Skeletal muscle satellite cell (primary cell): ENCODE measurements around the gene CDK5.

Source experiments
- H3K27me3 ChIP-seq: 2 replicates; pipeline ENCODE4 v1.7.0; 2013; ENCODE audit warnings: low read length; ENCODE audit not compliant: control insufficient read depth, insufficient read depth
- H3K36me3 ChIP-seq: 2 replicates; pipeline ENCODE4 v1.7.0; 2013; ENCODE audit warnings: mild to moderate bottlenecking, control low read depth, low read length; ENCODE audit not compliant: insufficient read depth
- H3K4me1 ChIP-seq: 2 replicates; pipeline ENCODE4 v1.7.0; 2013; ENCODE audit warnings: low read length; ENCODE audit not compliant: control insufficient read depth, insufficient read depth
- H3K4me2 ChIP-seq: 2 replicates; pipeline ENCODE4 v1.7.0; 2013; ENCODE audit warnings: mild to moderate bottlenecking, low read length
- H3K4me3 ChIP-seq: 2 replicates; pipeline ENCODE4 v1.7.0; 2013; ENCODE audit warnings: low read length
- H3K9ac ChIP-seq: 2 replicates; pipeline ENCODE4 v1.7.0; 2013; ENCODE audit warnings: mild to moderate bottlenecking, low read depth, low read length, moderate library complexity
- H3K9me3 ChIP-seq: replicated peaks from 2 replicates; pipeline ENCODE4 v1.7.0; 2013; ENCODE audit warnings: mild to moderate bottlenecking, control low read depth, low read length

Gene CDK5

DNA sequence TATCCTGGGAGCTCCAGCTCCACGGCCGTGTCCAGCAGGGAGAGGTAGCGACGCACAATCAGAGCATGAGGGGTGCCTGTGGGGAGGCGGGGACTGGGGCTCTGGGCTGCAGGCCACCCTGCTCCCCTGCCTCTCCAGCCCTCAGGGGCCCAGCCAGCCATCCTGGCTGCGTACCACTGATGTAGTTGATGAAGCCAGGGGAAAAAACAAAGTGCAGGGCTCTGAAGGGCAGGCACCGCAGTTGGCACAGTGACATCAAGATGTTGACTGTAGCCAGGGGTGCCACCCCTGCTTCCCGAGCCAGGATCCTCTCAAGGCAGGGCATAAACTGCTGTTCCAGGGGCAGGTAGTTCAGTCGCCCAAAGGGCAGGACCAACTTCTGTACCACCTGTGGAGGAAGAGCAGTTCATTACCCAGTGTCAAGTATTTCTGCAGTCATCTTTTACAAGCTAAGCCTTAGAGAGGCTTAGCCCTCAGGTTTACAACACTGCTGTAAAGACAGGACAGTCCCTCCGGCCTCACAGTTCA, 20.1 kb upstream of the CDK5 start:
- no peaks in the 10 kb centered on the region for H3K9me3 ChIP-seq
- peaks cover 44% of the 10 kb centered on the region for H3K36me3 ChIP-seq

DNA sequence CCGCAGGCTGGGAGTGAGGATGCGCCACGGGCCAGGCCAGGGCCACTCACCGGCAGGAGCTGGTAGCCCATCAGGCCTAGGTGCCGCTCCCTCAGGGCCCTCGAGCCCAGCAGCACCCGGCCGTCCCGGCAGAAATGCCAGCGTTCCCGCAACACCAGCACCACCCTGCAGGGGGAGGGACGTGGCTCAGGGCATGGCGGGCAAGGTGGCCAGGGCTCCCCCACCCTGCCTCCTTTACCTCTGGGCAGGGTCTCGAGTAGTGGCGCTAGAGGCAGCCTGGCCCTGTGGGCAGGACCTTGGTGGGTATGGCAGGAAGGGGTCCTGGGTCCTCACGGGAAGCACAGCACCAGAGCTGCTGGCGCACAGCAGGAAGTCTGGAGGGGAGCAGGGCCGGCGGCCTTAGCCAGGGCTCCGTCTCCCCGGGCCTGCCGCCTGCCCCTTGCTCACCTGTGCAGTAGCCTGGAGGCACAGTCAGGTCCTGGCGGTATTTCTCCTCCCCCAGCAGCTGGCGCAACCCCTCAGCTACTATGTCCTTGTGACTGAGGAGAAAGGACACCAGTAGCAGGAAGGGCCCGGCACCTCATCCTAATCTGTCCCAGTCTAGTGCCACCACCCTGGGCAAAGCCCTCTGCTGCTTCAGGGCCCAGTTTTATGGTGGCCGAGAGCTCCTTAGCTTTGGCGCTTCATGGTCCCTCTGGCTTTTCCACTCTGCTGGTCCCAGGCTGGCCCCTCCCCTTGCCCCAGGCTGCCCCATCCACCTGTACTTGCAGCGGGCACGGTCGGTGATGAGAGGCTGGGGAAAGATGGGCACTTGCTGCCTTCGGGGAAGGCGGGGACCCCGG, 19.4 kb upstream of the CDK5 start:
- no peaks in the 10 kb centered on the region for H3K27me3 ChIP-seq
- H3K4me2 ChIP-seq = no peak overlapping the region
- peaks cover 25% of the 10 kb centered on the region for H3K4me1 ChIP-seq
- H3K9ac ChIP-seq = no peak overlapping the region
- H3K36me3 ChIP-seq = peaks cover 49% of the 10 kb centered on the region
- no peaks in the 10 kb centered on the region for H3K9me3 ChIP-seq
- H3K4me3 ChIP-seq = no peak overlapping the region

More for the DNA sequence above, 20.1 kb upstream of the CDK5 start:
- H3K4me3 ChIP-seq = no peak overlapping the region
- no peaks in the 10 kb centered on the region for H3K27me3 ChIP-seq
- no peak overlapping the region for H3K9ac ChIP-seq
- no peak overlapping the region for H3K4me2 ChIP-seq
- H3K4me1 ChIP-seq = peaks cover 32% of the 10 kb centered on the region

DNA sequence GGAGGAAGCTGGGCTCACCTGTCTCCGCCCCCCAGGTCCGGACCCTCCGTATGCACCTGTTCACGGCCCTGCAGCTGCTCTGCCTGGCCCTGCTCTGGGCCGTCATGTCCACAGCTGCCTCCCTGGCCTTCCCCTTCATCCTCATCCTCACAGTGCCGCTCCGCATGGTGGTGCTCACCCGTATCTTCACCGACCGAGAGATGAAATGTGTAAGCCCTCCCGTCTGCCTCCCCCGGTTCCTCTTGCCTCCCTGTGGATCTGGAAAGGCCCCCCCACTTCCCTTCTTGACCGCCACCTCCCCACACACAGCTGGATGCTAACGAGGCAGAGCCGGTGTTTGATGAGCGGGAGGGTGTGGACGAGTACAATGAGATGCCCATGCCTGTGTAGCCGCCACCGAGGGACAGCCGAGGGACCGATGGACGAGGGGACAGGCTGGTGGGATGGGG, 18.3 kb upstream of the CDK5 start:
- Histone ChIP-seq H3K4me2 (no peak overlapping the region), H3K9ac (no peak overlapping the region), H3K27me3 (no peaks in the 10 kb centered on the region), H3K36me3 (peaks cover 57% of the 10 kb centered on the region), H3K4me3 (no peak overlapping the region), H3K4me1 (peaks cover 14% of the 10 kb centered on the region), H3K9me3 (no peaks in the 10 kb centered on the region)

DNA sequence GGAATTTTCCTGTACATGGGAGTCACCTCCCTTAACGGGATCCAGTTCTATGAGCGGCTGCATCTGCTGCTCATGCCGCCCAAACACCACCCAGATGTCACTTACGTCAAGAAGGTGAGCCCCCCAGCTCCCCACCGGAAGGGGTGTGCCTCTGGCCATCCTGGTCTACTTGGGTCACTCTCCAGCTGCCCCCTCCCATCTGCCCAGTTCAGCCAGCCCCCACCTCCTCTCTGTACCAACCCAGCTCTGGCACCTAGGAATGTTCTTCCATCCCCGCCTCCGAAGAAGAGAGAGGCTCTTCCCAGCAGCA, 17.9 kb upstream of the CDK5 start:
- peaks cover 12% of the 10 kb centered on the region for H3K4me1 ChIP-seq

DNA sequence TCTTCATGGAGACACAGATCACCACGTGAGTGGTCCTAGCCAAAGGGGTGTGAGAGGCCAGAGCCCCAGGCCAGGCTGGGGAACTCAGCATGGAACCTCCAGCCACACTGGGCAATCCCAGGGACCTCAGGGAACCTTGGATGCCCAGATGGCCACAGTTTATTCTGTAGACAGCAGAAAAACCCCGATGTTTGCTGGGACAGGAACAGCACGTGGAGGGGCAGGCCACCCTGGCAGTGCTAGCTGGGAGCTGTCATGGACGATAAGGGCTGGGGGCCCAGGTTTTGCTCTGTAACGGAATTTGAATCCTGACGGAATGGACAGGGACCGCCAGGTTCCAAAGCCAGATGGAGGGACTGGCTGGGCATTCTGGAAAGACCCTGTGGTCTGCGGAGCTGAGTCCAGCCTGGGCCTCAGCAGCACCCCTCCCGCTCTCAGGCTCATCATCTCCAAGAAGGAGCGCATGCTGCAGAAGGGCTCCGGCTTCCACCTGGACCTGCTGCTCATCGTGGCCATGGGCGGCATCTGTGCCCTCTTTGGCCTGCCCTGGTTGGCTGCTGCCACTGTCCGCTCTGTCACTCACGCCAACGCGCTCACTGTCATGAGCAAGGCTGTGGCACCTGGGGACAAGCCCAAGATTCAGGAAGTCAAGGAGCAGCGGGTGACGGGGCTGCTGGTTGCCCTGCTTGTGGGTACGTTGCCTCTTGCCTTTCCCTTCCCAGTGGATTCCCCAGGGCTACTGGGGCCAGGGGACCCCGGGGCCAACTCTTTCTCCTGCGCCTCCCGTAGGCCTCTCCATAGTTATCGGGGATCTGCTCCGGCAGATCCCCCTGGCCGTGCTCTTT, 17.3 kb upstream of the CDK5 start:
- Histone ChIP-seq H3K36me3 (peaks cover 66% of the 10 kb centered on the region), H3K4me1 (peaks cover 12% of the 10 kb centered on the region), H3K9ac (no peak overlapping the region)

More for the DNA sequence above, 17.9 kb upstream of the CDK5 start:
- Histone ChIP-seq H3K36me3 (peaks cover 61% of the 10 kb centered on the region), H3K9ac (no peak overlapping the region), H3K27me3 (no peaks in the 10 kb centered on the region), H3K4me2 (no peak overlapping the region), H3K9me3 (no peaks in the 10 kb centered on the region), H3K4me3 (no peak overlapping the region)

DNA sequence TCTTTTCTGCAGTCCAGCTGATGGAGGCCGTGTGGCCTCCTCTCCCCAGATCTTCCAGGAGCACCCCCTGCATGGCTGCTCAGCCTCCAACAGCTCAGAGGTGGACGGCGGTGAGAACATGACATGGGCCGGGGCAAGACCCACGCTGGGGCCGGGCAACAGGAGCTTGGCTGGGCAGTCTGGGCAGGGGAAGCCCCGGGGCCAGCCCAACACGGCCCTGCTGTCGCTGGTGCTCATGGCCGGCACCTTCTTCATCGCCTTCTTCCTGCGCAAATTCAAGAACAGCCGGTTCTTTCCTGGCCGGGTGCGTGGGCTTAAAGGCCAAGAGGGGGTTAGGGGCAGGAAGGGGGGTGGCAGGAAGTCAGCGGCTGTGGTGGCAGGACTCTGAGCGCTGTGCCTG, 16.3 kb upstream of the CDK5 start:
- peaks cover 4% of the 10 kb centered on the region for H3K4me1 ChIP-seq
- no peak overlapping the region for H3K9ac ChIP-seq
- no peak overlapping the region for H3K4me2 ChIP-seq
- H3K4me3 ChIP-seq = no peak overlapping the region
- H3K27me3 ChIP-seq = no peaks in the 10 kb centered on the region
- no peaks in the 10 kb centered on the region for H3K9me3 ChIP-seq
- H3K36me3 ChIP-seq = peaks cover 75% of the 10 kb centered on the region

More for the DNA sequence above, 17.3 kb upstream of the CDK5 start:
- Histone ChIP-seq H3K27me3 (no peaks in the 10 kb centered on the region), H3K4me2 (no peak overlapping the region), H3K4me3 (no peak overlapping the region), H3K9me3 (no peaks in the 10 kb centered on the region)

DNA sequence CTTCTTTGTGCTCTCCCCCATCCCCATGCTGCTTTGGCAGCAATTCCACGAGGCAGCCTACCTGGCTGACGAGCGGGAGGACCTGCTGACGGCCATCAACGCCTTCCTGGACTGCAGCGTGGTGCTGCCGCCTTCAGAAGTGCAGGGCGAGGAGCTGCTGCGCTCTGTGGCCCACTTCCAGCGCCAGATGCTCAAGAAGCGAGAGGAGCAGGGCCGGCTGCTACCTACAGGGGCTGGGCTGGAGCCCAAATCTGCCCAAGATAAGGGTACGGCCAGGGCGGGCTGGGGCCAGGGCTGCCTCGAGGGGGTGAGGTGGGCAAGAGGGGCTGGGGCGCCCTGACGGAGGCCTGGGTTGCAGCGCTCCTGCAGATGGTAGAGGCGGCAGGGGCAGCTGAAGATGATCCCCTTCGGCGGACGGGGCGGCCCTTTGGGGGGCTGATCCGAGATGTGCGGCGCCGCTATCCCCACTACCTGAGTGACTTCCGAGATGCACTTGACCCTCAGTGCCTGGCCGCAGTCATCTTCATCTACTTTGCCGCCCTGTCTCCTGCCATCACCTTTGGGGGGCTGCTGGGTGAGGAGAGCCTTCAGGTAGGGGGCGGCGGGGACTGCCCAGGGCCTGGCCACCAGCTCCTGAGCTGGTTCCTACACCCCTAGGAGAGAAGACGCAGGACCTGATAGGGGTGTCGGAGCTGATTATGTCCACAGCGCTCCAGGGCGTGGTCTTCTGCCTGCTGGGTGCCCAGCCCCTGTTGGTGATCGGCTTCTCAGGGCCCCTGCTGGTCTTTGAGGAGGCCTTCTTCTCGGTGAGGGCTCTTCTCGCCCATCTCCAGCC, 13.6 kb upstream of the CDK5 start:
- Histone ChIP-seq H3K4me2 (no peak overlapping the region), H3K4me1 (peaks cover 11% of the 10 kb centered on the region), H3K9ac (no peak overlapping the region), H3K27me3 (no peaks in the 10 kb centered on the region), H3K36me3 (peaks cover 83% of the 10 kb centered on the region), H3K9me3 (no peaks in the 10 kb centered on the region), H3K4me3 (no peak overlapping the region)

DNA sequence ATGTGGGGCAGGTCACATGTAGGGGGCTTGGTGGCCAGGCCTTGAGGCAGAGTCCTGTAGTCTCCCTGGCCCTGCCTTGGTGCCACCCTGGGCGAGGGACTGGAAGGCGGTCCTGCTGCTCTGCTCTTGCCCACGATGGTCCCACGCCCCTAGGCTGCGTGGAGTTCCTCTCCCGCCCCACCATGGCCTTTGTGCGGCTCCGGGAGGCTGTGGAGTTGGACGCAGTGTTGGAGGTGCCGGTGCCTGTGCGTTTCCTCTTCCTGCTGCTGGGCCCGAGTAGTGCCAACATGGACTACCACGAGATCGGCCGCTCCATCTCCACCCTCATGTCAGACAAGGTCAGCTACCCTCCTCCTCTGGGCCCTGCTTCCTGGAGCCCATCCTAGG, 12.9 kb upstream of the CDK5 start:
- no peak overlapping the region for H3K9ac ChIP-seq
- H3K36me3 ChIP-seq = peaks cover 83% of the 10 kb centered on the region
- H3K4me2 ChIP-seq = no peak overlapping the region
- peaks cover 11% of the 10 kb centered on the region for H3K4me1 ChIP-seq
- H3K9me3 ChIP-seq = no peaks in the 10 kb centered on the region
- H3K27me3 ChIP-seq = no peaks in the 10 kb centered on the region
- no peak overlapping the region for H3K4me3 ChIP-seq

DNA sequence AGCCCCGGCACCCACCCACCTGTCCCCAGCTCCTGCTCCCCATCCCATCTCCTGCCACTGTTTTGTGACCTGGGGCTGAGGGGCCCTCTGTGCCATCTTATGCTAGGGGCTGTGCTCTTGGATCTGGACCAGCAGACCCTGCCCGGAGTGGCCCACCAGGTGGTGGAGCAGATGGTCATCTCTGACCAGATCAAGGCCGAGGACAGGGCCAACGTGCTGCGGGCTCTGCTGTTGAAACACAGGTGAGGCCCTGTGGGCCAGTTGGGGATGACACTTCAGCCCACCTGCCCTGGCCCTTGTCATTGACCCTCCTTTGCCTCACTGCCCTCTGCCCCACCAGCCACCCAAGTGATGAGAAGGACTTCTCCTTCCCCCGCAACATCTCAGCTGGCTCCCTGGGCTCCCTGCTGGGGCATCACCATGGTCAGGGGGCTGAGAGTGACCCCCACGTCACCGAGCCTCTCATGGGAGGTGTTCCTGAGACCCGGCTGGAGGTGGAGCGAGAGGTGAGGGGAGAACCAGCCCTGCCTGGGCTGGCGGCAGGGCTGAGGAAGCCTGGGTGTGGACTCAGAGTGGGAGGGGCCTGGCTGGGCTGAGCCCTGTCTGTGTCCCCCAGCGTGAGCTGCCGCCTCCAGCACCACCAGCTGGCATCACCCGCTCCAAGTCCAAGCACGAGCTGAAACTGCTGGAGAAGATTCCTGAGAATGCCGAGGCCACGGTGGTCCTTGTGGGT, 12.3 kb upstream of the CDK5 start:
- no peaks in the 10 kb centered on the region for H3K9me3 ChIP-seq
- no peak overlapping the region for H3K9ac ChIP-seq
- H3K4me1 ChIP-seq = peaks cover 11% of the 10 kb centered on the region
- no peak overlapping the region for H3K4me3 ChIP-seq
- no peaks in the 10 kb centered on the region for H3K27me3 ChIP-seq
- peaks cover 83% of the 10 kb centered on the region for H3K36me3 ChIP-seq
- no peak overlapping the region for H3K4me2 ChIP-seq

DNA sequence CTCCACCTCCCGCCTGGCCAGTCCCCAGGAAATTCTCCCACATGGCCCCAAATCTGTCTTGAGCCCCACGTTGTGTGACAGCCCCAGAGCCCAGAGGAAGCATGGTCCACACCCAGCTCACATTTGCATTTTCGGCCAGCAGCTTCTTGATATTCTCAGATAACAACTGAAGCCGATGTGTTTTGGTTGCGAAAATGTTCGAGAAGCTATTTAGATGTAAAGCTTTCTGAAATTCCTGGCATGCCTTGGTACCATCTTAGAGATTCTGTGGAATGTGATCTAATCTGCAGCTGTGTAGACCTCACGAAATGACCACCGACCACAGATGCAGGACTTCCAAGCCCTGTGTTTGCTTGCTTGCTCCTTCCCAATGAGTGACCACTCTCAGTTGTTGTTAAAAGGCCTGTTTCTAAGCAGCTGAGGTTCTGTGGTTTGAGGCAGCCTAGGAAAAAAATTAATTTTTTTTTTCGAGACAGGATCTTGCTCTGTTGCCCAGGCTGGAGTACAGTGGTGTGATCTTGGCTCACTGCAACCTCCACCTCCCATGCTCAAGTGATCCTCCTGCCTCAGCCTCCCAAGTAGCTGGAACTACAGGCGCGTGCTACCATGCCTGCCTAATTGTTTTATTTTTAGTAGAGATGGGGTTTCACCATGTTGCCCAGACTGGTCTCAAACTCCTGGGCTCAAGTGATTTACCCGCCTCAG, 10.5 kb upstream of the CDK5 start:
- Histone ChIP-seq H3K27me3 (no peaks in the 10 kb centered on the region), H3K4me3 (no peak overlapping the region), H3K9ac (no peak overlapping the region), H3K9me3 (no peaks in the 10 kb centered on the region), H3K4me1 (peaks cover 14% of the 10 kb centered on the region), H3K4me2 (no peak overlapping the region), H3K36me3 (peaks cover 75% of the 10 kb centered on the region)
